LNCAP (cell line): ENCODE data around the gene SH3RF3.

Source experiments
- TF ChIP-seq, protein P1 (sequence below): fragments of 450-650 bp; IDR thresholded peaks from 2 replicates; pipeline ENCODE4 v1.5.1; 2017; ENCODE audit warnings: mild to moderate bottlenecking

Gene SH3RF3

DNA sequence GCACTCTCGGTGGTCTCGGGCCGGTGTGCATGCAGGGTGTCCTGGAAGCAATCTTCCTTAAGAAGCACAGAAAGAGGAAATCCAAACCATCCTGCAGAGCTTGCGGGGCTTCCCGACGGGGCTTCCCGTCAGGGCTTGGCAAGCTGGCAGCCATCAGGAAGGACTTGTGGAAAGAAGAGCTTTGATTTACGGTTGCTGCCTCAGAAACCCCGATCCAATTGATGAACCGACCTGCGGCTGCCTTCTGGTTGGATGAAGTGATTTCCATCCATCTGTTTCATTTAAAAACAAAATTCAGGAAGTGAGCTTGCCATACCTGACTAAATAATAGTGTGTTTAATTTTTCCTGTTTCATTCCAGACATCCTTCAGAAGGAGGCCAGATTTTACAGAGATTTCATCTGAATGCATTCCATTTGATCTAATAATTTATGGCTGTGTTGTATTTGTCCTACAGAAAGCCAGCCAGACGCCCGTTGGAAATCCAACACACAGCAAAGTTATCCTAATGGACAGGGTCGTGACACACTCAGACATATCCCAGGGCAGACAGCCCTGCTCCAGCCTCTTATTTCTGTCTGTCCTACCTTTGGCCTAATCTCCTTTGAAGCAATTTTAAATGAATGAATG lies 343.4 kb downstream of the SH3RF3 start:
- TF ChIP-seq, protein P1, sequence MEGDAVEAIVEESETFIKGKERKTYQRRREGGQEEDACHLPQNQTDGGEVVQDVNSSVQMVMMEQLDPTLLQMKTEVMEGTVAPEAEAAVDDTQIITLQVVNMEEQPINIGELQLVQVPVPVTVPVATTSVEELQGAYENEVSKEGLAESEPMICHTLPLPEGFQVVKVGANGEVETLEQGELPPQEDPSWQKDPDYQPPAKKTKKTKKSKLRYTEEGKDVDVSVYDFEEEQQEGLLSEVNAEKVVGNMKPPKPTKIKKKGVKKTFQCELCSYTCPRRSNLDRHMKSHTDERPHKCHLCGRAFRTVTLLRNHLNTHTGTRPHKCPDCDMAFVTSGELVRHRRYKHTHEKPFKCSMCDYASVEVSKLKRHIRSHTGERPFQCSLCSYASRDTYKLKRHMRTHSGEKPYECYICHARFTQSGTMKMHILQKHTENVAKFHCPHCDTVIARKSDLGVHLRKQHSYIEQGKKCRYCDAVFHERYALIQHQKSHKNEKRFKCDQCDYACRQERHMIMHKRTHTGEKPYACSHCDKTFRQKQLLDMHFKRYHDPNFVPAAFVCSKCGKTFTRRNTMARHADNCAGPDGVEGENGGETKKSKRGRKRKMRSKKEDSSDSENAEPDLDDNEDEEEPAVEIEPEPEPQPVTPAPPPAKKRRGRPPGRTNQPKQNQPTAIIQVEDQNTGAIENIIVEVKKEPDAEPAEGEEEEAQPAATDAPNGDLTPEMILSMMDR: no peak

DNA sequence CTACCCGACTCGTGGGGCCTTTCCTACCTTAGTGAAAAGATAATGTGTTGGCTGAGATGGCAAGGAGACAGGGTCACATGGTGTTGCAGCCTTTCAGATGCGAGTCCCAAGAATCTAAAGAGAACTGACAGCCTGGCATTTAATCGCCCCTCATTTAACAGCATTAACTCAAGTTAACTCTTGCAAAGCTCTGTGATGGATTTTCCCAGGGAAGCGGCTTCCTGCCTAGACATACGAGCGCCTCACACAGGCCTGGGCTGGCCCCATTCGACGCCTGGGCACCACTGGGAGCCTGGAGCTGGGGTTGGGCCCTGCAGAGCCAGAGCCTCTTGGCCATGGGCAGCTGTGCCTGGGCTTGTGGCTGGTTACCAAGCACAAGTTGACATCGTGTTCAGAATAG lies 344.0 kb downstream of the SH3RF3 start:
- TF ChIP-seq, protein P1: no peak

DNA sequence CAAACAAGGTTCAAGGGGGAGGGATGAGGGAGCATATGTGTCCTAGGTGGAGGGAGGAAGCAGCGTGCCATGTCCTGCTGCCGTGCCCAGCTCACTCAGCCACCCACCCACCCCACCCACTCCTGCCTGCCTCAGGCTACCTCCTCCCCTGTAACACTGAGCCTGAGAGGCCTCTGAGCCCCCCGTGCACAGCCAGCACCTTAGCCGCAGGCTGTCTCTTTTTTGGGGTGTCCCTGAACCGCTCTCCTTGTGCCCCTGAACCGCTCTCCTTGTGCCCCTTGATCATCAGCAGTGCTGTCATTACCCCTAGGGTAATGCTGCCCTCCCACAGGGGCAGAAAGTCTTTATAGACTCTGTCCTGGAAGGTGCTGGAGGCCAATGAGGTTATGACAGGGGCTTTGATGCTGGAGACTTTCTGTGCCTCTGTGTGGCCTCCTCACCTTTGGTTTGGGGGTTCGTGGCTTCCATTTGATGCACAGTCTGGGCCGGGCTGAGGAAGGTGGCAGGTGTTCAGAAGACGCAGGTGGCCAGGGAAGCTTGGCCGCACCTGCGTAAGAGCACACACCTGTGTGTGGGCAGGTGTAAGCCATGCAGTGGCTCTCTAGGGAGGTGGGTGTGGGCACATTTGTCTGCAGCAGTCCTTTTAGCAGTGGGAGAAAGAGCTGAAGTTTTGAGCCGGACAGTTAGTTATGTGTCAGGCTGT lies 344.8 kb downstream of the SH3RF3 start:
- TF ChIP-seq, protein P1: no peak

DNA sequence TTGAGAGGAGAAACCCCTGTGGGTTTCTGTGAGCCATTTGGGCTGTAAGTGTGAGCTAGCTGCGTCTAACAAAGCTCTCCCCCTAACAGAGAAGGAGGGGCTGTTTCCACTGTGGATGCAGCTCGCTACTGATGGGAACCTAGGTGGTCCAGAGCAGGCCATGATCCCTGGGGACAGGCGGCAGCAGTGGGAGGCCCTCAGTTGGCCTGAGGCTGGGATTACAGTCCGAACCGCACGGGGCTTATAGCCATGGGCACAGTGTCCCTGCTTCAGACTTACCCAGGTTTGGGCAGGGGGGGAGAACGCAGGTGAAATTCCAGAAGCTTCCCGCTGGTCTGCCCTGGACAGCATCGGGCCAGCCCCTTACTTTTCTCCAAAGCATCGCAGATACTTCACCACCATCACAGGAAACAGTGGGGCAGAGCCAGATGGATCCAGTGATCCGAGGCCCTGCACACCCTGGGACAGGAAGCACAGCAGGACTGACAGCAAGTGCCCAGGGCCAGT lies 345.4 kb downstream of the SH3RF3 start:
- TF ChIP-seq, protein P1: no peak

DNA sequence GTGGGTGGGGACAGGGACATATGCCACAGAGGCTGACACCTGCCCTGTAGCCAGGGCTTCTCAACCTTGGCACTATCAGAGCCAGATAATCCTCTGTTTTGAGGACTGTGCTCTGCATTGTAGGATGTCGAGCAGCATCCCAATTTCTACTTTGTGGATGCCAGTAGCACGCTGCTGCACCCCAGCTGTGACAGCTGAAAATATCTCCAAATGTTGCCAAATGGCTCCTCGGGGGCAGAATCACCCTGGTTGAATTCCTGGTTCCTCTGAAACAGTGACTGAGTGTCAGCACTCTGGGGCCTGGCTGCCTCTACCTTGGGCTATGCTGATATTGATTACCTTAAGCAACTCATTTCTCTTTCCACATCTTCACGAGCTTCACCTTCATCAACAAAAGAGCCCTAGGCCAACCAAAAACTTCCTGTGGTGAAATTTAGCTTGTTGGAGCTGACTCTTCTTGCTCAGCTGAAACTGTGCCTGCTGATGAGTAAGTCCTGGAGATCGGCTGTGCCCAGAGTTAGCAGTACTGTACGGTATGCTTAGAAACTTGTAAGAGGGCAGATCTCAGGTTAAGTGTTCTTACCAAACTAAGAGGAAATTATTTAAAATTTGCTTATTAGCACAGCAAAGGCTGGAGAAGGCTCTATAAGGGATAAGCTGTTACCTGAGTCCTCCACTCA lies 346.7 kb downstream of the SH3RF3 start:
- TF ChIP-seq, protein P1: no peak

DNA sequence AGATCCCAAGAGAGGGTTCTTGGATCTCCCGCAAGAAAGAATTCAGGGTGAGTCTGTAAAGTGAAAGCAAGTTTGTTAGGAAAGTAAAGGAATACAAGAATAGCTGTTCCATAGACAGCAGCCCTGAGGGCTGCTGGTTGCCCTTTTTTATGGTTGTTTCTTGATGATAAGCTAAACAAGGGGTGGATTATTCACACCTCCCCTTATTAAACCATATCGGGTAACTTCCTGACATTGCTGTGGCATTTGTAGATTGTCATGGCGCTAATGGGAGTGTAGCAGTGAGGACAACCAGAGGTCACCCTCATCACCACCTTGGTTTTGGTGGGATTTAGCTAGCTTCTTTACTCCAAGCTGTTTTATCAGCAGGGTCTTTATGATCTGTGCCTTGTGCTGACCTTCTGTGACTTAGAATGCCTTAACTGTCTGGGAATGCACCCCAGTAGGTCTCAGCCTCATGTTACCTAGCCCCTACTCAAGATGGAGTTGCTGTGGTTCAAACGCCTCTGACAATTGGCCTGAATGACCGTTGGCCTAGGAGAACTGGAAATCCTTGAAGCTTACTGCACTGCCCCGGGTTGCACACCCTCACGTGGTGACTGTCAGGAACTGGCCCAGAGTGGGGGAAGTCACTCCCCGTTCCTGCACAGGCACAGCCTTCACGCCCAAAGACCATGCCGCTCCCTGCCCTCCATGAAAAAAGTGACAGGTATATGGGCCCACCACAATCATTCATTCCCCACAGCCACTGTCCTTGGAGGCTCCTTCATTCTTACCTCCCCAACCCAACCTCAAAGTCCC lies 347.8 kb downstream of the SH3RF3 start:
- TF ChIP-seq, protein P1: no peak

DNA sequence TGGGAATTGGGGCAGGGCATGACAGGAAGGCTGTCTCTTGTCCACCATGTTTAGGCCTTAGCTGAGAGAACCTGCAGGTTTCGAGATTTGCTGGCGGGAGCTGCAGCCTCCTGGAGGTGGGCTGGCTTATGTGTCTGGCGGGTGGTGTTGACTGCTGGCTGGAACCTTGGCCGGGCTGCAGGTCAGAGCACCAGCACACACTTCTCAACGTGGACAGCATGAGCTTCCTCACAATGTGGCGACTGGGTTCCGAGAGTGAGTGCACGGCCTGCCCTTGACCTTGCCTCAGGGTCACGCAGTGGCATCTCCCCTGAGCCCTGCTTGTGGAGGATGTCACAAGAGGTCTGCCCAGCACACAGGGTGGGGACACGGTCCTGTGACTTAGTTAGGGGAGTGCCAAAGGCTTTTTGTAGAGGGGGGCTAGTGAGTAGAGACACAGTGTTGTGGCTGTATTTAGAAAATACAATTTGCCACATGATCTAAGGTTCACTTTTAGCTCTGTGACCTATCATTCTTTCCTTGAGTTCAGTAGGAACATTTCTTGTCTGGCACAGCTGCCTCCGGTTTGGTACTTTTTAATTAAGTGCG lies 350.0 kb downstream of the SH3RF3 start:
- TF ChIP-seq, protein P1: no peak
